ENCODE results near the gene DDB1. TPM values are rescaled to one million over a fixed set of nuclear protein-coding genes. Genes with fewer than 3 reads are reported as not detected.

The DDB1 gene
- total and polyA plus RNA-seq, 10 of the 15 experiments (the other 5 are each of a cell fraction or from before 2014, with no cell fraction given) = 136 to 272 (median 216) TPM

GRCh38 chr11:61306221-61306620 is 26.7 kb downstream of the DDB1 start (continued):
- TF ChIP-seq PBX3 (IDR thresholded peaks at IDR 0.05; ENCODE audit: insufficient replicate concordance, low read depth, low read length) (no peak), TAF1 (IDR thresholded peaks at IDR 0.05; ENCODE audit: borderline replicate concordance, low read depth, low read length) (no peak), BCL3 (IDR thresholded peaks at IDR 0.05; ENCODE audit: borderline replicate concordance, insufficient read depth, low read depth, low read length, poor library complexity, severe bottlenecking) (no peak), USF2 (IDR thresholded peaks at IDR 0.05; ENCODE audit: borderline replicate concordance, low read depth, low read length) (no peak), SP1 (IDR thresholded peaks at IDR 0.05; ENCODE audit: low read depth, low read length) (no peak)

- WGBS (ENCODE audit: insufficient coverage, insufficient replicate concordance, low lambda C conversion rate, missing lambda C conversion rate) = 86% methylated on average over 7 of the region's 7 CpGs
- H2AFZ ChIP-seq (ENCODE audit: control insufficient read depth, low read depth, low read length) = no peak overlapping the region
- H3K9me3 ChIP-seq (replicated peaks; ENCODE audit: control insufficient read depth, insufficient read depth, low read length) = no peaks in the 10 kb centered on the region
- CTCF ChIA-PET = interaction anchor here (1.3 kb wide), 1 partner anchor 22 kb away, joined by 3 read pairs; no protein-coding TSS in a partner anchor
- H3K36me3 ChIP-seq (ENCODE audit: control insufficient read depth in 2 of 2, insufficient read depth in 2 of 2, low read length in 1 of 2) = peaks cover 40 to 52% of the 10 kb centered on the region in 2 experiments
- TF ChIP-seq PML (IDR thresholded peaks at IDR 0.05; ENCODE audit: low read length) = no peak
- no peak for TF ChIP-seq ZBTB4 (CRISPR knock-in tag; IDR thresholded peaks at IDR 0.05)
- no peak for TF ChIP-seq JUNB (IDR thresholded peaks at IDR 0.05)
- no peak for TF ChIP-seq RFX5 (IDR thresholded peaks at IDR 0.05; ENCODE audit: low read depth, low read length)
- TF ChIP-seq IRF3 (IDR thresholded peaks at IDR 0.05) = no peak
- no peaks in the 10 kb centered on the region for H3K27me3 ChIP-seq (replicated peaks in 1 of 2; ENCODE audit: control insufficient read depth in 2 of 2, insufficient read depth in 2 of 2, low read length in 1 of 2)
- POLR2A ChIA-PET = interaction anchor here (0.6 kb wide), 1 partner anchor 790 kb away, joined by 3 read pairs; no protein-coding TSS in a partner anchor
- no peak overlapping the region for H3K4me3 ChIP-seq
- H3K4me2 ChIP-seq (ENCODE audit: control insufficient read depth, insufficient read depth) = no peak overlapping the region
- ATAC-seq (no peak), FAIRE-seq (no peak), DNase-seq (ENCODE audit: low read depth, low spot score) (no peak)
- SMC1A ChIA-PET (ENCODE audit: uncharacterized antibody, unreplicated experiment) = no interaction called here
- no peaks in the 10 kb centered on the region for H3K79me2 ChIP-seq (ENCODE audit: control insufficient read depth, insufficient read depth, low read length)
- RAD21 ChIA-PET (ENCODE audit: unreplicated experiment) = no interaction called here
- H3K27ac ChIP-seq (ENCODE audit: control insufficient read depth, insufficient read depth) = no peak overlapping the region
- no peaks in the 10 kb centered on the region for H4K20me1 ChIP-seq (ENCODE audit: control insufficient read depth, insufficient read depth)
- H3K9ac ChIP-seq (ENCODE audit: control insufficient read depth, insufficient read depth, low read length) = no peak overlapping the region
- intact Hi-C loops (cut with micrococcal nuclease; ENCODE audit: unreplicated experiment) = no loop called here
- no peaks in the 10 kb centered on the region for H3K4me1 ChIP-seq (ENCODE audit: control insufficient read depth, insufficient read depth, low read length)
- BruUV-seq (replicated peaks) = no TSS peak
- in situ Hi-C loops (cut with MboI) = no loop called here
Observed at GRCh38 chr11:61305417-61305816, 27.5 kb downstream of the DDB1 start.

All from GM12878 (cell line).